GM08714 (cell line): ENCODE data around the gene FAM13C.

Experiments
- H3K4me3 ChIP-seq: fragments of 200-500 bp; sonication (Bioruptor generic); 2 replicates; pipeline ENCODE4 v1.5.1; 2014; ENCODE audit warnings: mild to moderate bottlenecking, low read length, inconsistent platforms
- ZNF274 ChIP-seq: IDR thresholded peaks from 2 replicates; pipeline ENCODE4 v1.6.1; 2012; ENCODE audit warnings: mild to moderate bottlenecking, low read depth, low read length

FAM13C gene

DNA sequence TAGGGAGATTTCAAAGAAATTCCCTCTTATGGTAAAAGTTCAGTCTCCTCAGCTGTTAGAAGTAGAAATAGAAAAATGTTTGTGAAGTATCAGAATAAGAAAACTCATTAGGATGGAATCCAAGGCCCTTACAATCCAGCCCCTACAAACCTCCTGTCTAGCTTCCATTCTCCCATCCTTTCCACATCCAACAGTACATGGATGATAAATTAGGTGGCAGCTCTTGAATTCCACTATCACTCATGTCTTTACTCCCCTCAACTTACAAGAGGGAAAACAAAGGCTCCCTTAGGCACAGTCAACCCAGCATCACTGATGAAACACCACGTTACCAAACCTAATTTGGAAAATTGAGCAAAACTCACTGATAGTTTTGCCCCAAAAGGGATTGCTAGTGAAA, 23.0 kb downstream of the FAM13C start:
- TF ChIP-seq ZNF274 = no peak
- H3K4me3 ChIP-seq = no peak overlapping the region

GRCh38 chr10:59337201-59337652, 25.1 kb downstream of the FAM13C start:
- TF ChIP-seq ZNF274 = no peak
- no peak overlapping the region for H3K4me3 ChIP-seq

DNA sequence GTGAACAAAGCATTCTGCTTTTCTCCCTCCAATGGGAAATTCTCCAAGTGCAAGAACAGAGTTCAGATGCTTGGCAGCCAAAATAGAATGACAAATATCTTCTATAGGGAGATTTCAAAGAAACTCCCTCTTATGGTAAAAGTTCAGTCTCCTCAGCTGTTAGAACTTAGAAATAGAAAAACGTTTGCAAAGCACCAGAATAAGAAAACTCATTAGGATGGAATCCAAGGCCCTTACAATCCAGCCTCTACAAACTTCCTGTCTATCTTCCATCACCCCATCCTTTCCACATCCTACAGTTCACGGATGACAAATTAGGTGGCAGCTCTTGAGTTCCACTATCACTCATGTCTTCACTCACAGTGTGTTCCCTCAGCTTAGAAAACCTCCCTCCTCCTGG, 25.7 kb downstream of the FAM13C start:
- no peak for TF ChIP-seq ZNF274
- H3K4me3 ChIP-seq = no peak overlapping the region

DNA sequence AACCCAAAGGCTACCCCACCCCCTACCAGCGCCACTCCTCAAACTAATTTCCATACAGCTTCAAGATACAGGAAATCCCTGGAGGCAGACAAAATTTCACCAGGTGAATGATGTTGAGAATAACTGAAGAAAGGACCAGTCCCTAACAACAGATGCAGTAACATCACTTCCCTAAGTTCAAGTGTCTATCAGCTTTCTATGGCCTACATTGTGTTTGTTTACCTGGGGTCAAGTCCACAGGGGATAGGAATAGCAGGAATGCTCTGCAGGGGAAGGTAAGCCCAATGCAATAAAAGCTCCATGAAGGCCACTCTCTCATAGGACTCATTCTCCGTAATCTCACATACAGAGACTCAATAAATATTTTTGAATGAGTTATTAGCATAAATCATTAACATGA, 26.9 kb downstream of the FAM13C start:
- TF ChIP-seq ZNF274 = no peak
- no peak overlapping the region for H3K4me3 ChIP-seq

DNA sequence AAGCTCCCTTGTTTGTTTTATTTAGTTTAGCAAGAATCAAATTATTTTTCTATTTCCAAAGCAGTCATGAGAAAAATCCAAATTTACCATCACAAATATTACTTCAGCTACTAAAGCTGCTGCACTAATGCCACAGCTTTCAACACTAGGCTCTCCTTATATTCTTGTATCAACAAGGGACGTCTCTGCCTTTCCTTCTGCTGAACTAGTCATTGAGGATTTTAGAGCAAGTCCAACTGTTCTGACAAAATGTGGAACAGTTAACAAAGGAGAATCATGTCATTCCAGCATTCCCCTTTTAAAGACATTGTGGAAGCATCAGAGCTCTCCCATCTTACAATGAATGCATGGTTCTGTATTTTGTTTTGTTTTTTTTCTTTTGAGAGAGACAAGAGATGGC, 28.6 kb downstream of the FAM13C start:
- H3K4me3 ChIP-seq = no peak overlapping the region
- no peak for TF ChIP-seq ZNF274

GRCh38 chr10:59332581-59332980, 29.8 kb downstream of the FAM13C start:
- TF ChIP-seq ZNF274 = no peak
- no peak overlapping the region for H3K4me3 ChIP-seq

DNA sequence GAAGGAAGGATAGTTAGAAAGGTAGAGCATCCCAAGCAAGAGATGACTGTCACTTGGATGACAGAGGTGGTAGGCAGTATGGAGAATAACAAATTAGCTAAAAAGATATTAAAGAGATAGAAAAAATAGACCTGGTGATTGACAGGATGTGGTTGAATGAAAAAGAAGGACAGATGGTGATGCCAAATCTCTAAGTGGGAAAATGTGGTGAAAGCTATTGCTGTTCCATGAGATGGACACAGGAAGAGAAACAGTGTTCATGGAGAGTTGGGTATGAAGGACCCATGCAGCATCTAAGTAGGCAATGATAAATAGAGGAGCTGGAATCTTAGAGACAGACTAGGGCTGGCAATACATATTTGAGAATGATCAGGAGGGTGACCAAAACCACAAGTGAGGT, 30.7 kb downstream of the FAM13C start:
- TF ChIP-seq ZNF274 = no peak
- H3K4me3 ChIP-seq = no peak overlapping the region

GRCh38 chr10:59325116-59325515, 37.2 kb downstream of the FAM13C start:
- H3K4me3 ChIP-seq = no peak overlapping the region
- TF ChIP-seq ZNF274 = no peak

- no peak overlapping the region for H3K4me3 ChIP-seq
- no peak for TF ChIP-seq ZNF274
These were observed 37.8 kb downstream of the FAM13C start for GRCh38 chr10:59324597-59324996.

DNA sequence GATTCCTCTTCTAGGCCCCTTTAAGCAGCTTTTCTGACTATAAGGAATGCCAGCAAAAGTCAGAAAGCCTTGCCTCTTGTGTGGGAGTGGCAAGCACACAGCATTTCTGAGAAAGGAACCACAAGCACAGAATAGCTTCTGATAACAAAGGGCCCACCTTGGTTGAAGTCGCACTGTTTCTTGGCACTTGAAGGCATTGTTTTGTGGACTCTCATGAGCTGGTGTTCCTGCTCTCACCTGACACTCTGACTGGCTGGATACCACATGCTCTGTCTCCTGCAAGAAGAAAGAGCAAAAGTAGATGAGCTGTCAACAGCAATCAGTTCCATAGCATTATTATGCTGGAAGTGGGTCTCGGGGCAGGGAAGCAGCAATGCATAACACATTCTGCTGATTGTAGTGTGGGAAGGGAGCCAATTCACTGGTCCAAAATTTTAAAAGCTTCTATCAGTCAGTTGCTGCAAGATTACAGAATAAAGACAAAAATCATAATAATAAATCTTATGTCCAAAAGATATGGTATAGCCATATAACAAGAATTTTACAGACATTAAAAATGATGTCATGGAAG, 38.4 kb downstream of the FAM13C start:
- no peak for TF ChIP-seq ZNF274
- no peak overlapping the region for H3K4me3 ChIP-seq

- no peak overlapping the region for H3K4me3 ChIP-seq
- no peak for TF ChIP-seq ZNF274
These were observed 39.3 kb downstream of the FAM13C start for GRCh38 chr10:59323036-59323459.

- no peak for TF ChIP-seq ZNF274
- H3K4me3 ChIP-seq = no peak overlapping the region
These were observed 40.2 kb downstream of the FAM13C start for GRCh38 chr10:59322131-59322530.

- TF ChIP-seq ZNF274 = no peak
- no peak overlapping the region for H3K4me3 ChIP-seq
These were observed 42.0 kb downstream of the FAM13C start for GRCh38 chr10:59320355-59320754.

GRCh38 chr10:59319854-59320253, 42.5 kb downstream of the FAM13C start:
- no peak overlapping the region for H3K4me3 ChIP-seq
- no peak for TF ChIP-seq ZNF274

DNA sequence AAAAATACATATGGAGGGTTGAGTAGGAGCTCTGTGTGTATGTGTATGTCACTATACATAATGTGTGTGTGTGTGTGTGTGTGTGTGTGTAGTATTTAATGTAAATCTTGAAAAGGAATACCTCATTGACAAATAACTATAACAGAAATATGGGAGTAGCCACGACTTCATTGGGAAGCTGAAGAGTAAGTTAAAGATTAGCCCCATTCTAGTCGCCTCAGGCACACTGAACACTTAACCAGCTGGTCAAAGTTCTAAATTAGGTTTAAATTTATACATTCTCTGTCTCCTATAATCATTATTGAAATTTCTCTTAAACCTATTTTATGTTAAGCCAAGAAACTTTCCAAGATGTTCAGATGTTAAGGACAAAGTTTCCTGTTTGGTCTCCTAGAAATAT, 45.3 kb downstream of the FAM13C start:
- TF ChIP-seq ZNF274 = no peak
- H3K4me3 ChIP-seq = no peak overlapping the region

- H3K4me3 ChIP-seq = no peak overlapping the region
- no peak for TF ChIP-seq ZNF274
These were observed 46.9 kb downstream of the FAM13C start for GRCh38 chr10:59315465-59315864.
